Neutrophil (primary cell): ENCODE results near the gene FALEC.

ENCODE experiments used
- H3K27ac ChIP-seq: fragments of 200-600 bp; sonication (generic); 2 replicates; pipeline ENCODE4 v1.5.1; 2016; ENCODE audit warnings: mild to moderate bottlenecking, moderate library complexity
- H3K27me3 ChIP-seq: fragments of 200-600 bp; sonication (generic); 2 replicates; pipeline ENCODE4 v1.6.0; 2016; ENCODE audit warnings: mild to moderate bottlenecking
- H3K36me3 ChIP-seq: fragments of 200-600 bp; sonication (generic); 2 replicates; pipeline ENCODE4 v1.5.1; 2017
- H3K4me1 ChIP-seq, 2 experiments: fragments of 200-600 bp in 1 of 2; sonication (generic) in 1 of 2; 1 replicate in 1 of 2; 2 replicates in 1 of 2; pipeline versions ENCODE4 v1.5.1 to v1.6.1; 2013 to 2016; ENCODE audit warnings: low read depth in 1 of 2, low read length in 1 of 2, mild to moderate bottlenecking in 1 of 2, moderate library complexity in 1 of 2; ENCODE audit not compliant: control insufficient read depth in 1 of 2, insufficient read depth in 1 of 2
- H3K4me3 ChIP-seq, 2 experiments: fragments of 200-600 bp in 1 of 2; sonication (generic) in 1 of 2; 1 replicate in 1 of 2; 2 replicates in 1 of 2; pipeline ENCODE4 v1.5.1; 2013 to 2016; ENCODE audit warnings: low read depth in 1 of 2, low read length in 1 of 2, mild to moderate bottlenecking in 1 of 2, moderate library complexity in 1 of 2
- H3K9me3 ChIP-seq: fragments of 200-600 bp; sonication (generic); 2 replicates; pipeline ENCODE4 v1.5.1; 2016
- TF ChIP-seq, protein P1 (sequence below): fragments of 200-600 bp; sonication (generic); IDR thresholded peaks from 2 replicates; pipeline ENCODE4 v1.5.1; 2016; ENCODE audit warnings: antibody characterized with exemption

FALEC gene

GRCh38 chr1:150546294-150546937 is 30.9 kb downstream of the FALEC start:
- TF ChIP-seq, protein P1, sequence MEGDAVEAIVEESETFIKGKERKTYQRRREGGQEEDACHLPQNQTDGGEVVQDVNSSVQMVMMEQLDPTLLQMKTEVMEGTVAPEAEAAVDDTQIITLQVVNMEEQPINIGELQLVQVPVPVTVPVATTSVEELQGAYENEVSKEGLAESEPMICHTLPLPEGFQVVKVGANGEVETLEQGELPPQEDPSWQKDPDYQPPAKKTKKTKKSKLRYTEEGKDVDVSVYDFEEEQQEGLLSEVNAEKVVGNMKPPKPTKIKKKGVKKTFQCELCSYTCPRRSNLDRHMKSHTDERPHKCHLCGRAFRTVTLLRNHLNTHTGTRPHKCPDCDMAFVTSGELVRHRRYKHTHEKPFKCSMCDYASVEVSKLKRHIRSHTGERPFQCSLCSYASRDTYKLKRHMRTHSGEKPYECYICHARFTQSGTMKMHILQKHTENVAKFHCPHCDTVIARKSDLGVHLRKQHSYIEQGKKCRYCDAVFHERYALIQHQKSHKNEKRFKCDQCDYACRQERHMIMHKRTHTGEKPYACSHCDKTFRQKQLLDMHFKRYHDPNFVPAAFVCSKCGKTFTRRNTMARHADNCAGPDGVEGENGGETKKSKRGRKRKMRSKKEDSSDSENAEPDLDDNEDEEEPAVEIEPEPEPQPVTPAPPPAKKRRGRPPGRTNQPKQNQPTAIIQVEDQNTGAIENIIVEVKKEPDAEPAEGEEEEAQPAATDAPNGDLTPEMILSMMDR = no peak
- H3K36me3 ChIP-seq = no peaks in the 10 kb centered on the region
- H3K27me3 ChIP-seq = peaks cover 66% of the 10 kb centered on the region
- H3K4me1 ChIP-seq = peaks cover 25 to 29% of the 10 kb centered on the region in 2 experiments
- H3K9me3 ChIP-seq = no peaks in the 10 kb centered on the region
- no peak overlapping the region for H3K27ac ChIP-seq
- no peak overlapping the region for H3K4me3 ChIP-seq

- Histone ChIP-seq H3K27me3 (peaks cover 66% of the 10 kb centered on the region), H3K36me3 (no peaks in the 10 kb centered on the region), H3K4me3 (peak overlapping the region; percentile 68 to 77), H3K9me3 (no peaks in the 10 kb centered on the region), H3K4me1 (peaks cover 44 to 47% of the 10 kb centered on the region in 2 experiments), H3K27ac (peak overlapping the region; percentile 64)
- TF ChIP-seq, protein P1 = no peak
These were observed 32.7 kb downstream of the FALEC start for GRCh38 chr1:150548324-150548631.

GRCh38 chr1:150548632-150549495 is 33.3 kb downstream of the FALEC start, which contains the start of gene ADAMTSL4:
Gene ADAMTSL4 (plus strand): TSS chr1:150549408. CDS start chr1:150552289, 2,881 bp downstream.
- H3K36me3 ChIP-seq = peaks cover under 1% of the 10 kb centered on the region
- TF ChIP-seq, protein P1 = no peak
- peak within 1 kb of the TSS; percentile 68 to 77 for H3K4me3 ChIP-seq
- H3K4me1 ChIP-seq = peaks cover 50 to 53% of the 10 kb centered on the region in 2 experiments
- peaks cover 62% of the 10 kb centered on the region for H3K27me3 ChIP-seq
- H3K27ac ChIP-seq = peak within 1 kb of the TSS; percentile 90
- no peaks in the 10 kb centered on the region for H3K9me3 ChIP-seq

DNA sequence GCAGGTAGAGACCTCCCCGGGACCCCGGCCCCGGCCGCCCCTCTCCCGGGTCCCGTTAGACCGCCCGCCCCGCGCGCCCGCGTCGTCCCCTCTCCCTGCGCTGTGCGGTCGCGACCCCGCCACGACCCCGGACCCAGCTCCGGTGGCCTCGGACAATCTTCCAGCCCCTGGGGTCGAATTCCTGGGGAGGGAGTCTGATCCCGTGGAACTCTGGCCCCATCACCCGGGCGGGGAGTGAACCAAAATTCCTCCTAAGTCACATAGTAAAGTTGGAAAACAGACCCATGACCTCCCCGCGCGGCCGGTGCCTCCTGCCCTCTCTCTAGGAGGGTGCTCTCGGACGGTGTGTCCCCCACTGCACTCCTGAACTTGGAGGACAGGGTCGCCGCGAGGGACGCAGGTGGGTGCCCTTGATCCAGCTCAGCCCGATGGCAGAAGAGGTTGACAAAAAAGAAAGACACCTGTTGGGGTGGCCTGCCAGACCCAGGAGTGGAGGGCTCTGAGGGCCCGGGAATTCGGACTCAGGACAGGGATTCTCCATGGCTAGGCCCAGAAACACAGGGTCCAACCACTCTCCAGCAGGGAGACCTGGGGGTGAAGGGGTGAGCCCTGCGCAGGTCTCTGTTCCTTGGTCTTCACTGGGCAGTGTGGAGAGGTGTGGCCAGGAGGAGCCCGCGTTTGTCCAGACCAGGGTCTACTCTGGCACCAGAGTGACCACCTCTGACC is 34.1 kb downstream of the FALEC start:
- peak overlapping the region; percentile 68 to 77 for H3K4me3 ChIP-seq

More for the DNA sequence above, 34.1 kb downstream of the FALEC start:
- TF ChIP-seq, protein P1 = no peak
- Histone ChIP-seq H3K4me1 (peaks cover 57 to 60% of the 10 kb centered on the region in 2 experiments), H3K27ac (peak overlapping the region; percentile 90), H3K36me3 (peaks cover 8% of the 10 kb centered on the region), H3K27me3 (peaks cover 54% of the 10 kb centered on the region), H3K9me3 (no peaks in the 10 kb centered on the region)
